ENCODE measurements around the gene MYMX. TPM values are rescaled to one million over a fixed set of nuclear protein-coding genes. Genes with fewer than 3 reads are reported as not detected.

The MYMX gene
- total and polyA plus RNA-seq, 2 of the 13 experiments (the other 11 are each of a cell fraction or from before 2014, with no cell fraction given): not detected

GRCh38 chr6:44207966-44208365, 8.8 kb upstream of the MYMX start (continued):
- TF ChIP-seq PRDM15 (CRISPR knock-in tag; IDR thresholded peaks at IDR 0.05): no peak
- no peak for TF ChIP-seq ZNF775 (CRISPR knock-in tag; IDR thresholded peaks at IDR 0.05; ENCODE audit: borderline replicate concordance)
- TF ChIP-seq ZNF263 (CRISPR knock-in tag; IDR thresholded peaks at IDR 0.05): peak; percentile 83
- TF ChIP-seq PHF8 (CRISPR knock-in tag; IDR thresholded peaks at IDR 0.05): no peak
- TF ChIP-seq ZNF121 (CRISPR knock-in tag; IDR thresholded peaks at IDR 0.05): 0 out of 2 replicates have a peak, but pooled peaks have one; percentile 27
- no peak for TF ChIP-seq REL (CRISPR knock-in tag; conservative IDR thresholded peaks at IDR 0.05)
- TF ChIP-seq SMAD1 (CRISPR knock-in tag; IDR thresholded peaks at IDR 0.05; ENCODE audit: borderline replicate concordance, low read depth): no peak
- no peak for TF ChIP-seq HNF4G (IDR thresholded peaks at IDR 0.05; ENCODE audit: borderline replicate concordance, low read depth, low read length)
- TF ChIP-seq HNF4G (CRISPR knock-in tag; IDR thresholded peaks at IDR 0.05; ENCODE audit: borderline replicate concordance, low read depth): 0 out of 2 replicates have a peak, but pooled peaks have one; percentile 25
- no peak for TF ChIP-seq ZNF552 (CRISPR knock-in tag; IDR thresholded peaks at IDR 0.05; ENCODE audit: borderline replicate concordance)
- no peak for TF ChIP-seq ZNF24 (IDR thresholded peaks at IDR 0.05)
- TF ChIP-seq ZNF501 (CRISPR knock-in tag; IDR thresholded peaks at IDR 0.05): peak; percentile 26
- TF ChIP-seq ZNF720 (CRISPR knock-in tag; IDR thresholded peaks at IDR 0.05): no peak
- no peak for TF ChIP-seq ZNF546 (CRISPR knock-in tag; conservative IDR thresholded peaks at IDR 0.05)
- TF ChIP-seq ZMYM4 (CRISPR knock-in tag; IDR thresholded peaks at IDR 0.05): 0 out of 2 replicates have a peak, but pooled peaks have one; percentile 17
- no peak for TF ChIP-seq ZNF773 (CRISPR knock-in tag; IDR thresholded peaks at IDR 0.05; ENCODE audit: borderline replicate concordance)
- TF ChIP-seq ZNF678 (CRISPR knock-in tag; IDR thresholded peaks at IDR 0.05): no peak
- TF ChIP-seq SP1 (IDR thresholded peaks at IDR 0.05): no peak
- no peak for TF ChIP-seq SP1 (CRISPR knock-in tag; IDR thresholded peaks at IDR 0.05)
- no peak for TF ChIP-seq ZNF543 (CRISPR knock-in tag; IDR thresholded peaks at IDR 0.05)
- no peak; the same call in 1 of the 2 replicates for TF ChIP-seq FOSL2 (CRISPR knock-in tag; IDR thresholded peaks at IDR 0.05)
- TF ChIP-seq TARDBP (CRISPR knock-in tag; IDR thresholded peaks at IDR 0.05): no peak
- TF ChIP-seq NFYC (CRISPR knock-in tag; IDR thresholded peaks at IDR 0.05): no peak
- TF ChIP-seq ZKSCAN1 (IDR thresholded peaks at IDR 0.05; ENCODE audit: low read length): no peak
- TF ChIP-seq MAF1 (CRISPR knock-in tag; IDR thresholded peaks at IDR 0.05; ENCODE audit: borderline replicate concordance): no peak
- TF ChIP-seq FOXK1 (CRISPR knock-in tag; IDR thresholded peaks at IDR 0.05; ENCODE audit: borderline replicate concordance, low read depth): peak; percentile 34; the same call in 1 of the 2 replicates
